Ovary (tissue), 9 donors: ENCODE results near the gene POLH. TPM values are rescaled to one million over a fixed set of nuclear protein-coding genes. Genes with fewer than 3 reads are reported as not detected.
"Not testable (repeated sequence)": the region's sequence is repeated elsewhere in the genome, so short reads cannot be mapped to it uniquely, and the experiment has no call there.

ENCODE experiments used
- DNase-seq, 5 donors: peaks; one replicate each; pipeline ENCODE4 v3.0.0-alpha.2; 2019 to 2020
- H3K27ac ChIP-seq, 2 donors: fragments of 200-600 bp; one replicate each; pipeline versions ENCODE4 v1.5.1 to v1.8.0; 2019 to 2022
- H3K27me3 ChIP-seq: fragments of 200-600 bp; one replicate; pipeline ENCODE4 v1.8.0; 2022
- H3K36me3 ChIP-seq: fragments of 200-600 bp; sonication (generic); one replicate; pipeline ENCODE4 v1.5.1; 2019
- H3K4me1 ChIP-seq: one replicate; pipeline ENCODE4 v1.8.1; 2013; ENCODE audit warnings: mild to moderate bottlenecking, moderate library complexity; ENCODE audit not compliant: insufficient read depth
- H3K4me3 ChIP-seq: fragments of 200-600 bp; sonication (generic); one replicate; pipeline ENCODE4 v1.5.1; 2017
- H3K9me3 ChIP-seq, 2 donors: fragments of 200-600 bp in 1 of 2; sonication (generic) in 1 of 2; one replicate each; pipeline versions ENCODE4 v1.5.1 to v1.8.1; 2013 to 2019; ENCODE audit warnings: mild to moderate bottlenecking in 1 of 2, moderate library complexity in 1 of 2
- EP300 ChIP-seq: sonication (generic); formaldehyde crosslinking; IDR thresholded peaks from one replicate; pipeline ENCODE4 v1.6.1; 2017; ENCODE audit warnings: antibody characterized with exemption
- POLR2A ChIP-seq: fragments of 450-650 bp; IDR thresholded peaks from one replicate; pipeline ENCODE4 v1.6.1; 2017; ENCODE audit warnings: antibody characterized with exemption, mild to moderate bottlenecking, moderate library complexity
- WGBS, 3 donors: extraction: QIAGEN DNeasy Blood & Tissue Kit in 1 of 3; methylation state at CpG; one replicate each; pipeline versions ENCODE4 v1.1.5 to v1.1.7; 2013 to 2017; 5-methylcytosine and 5-hydroxymethylcytosine counted together
- intact Hi-C, 4 donors: fragments of 100-400 bp; cut with DNase I; formaldehyde crosslinking; loops; one replicate each; pipeline versions ENCODE4 v1.11.0 to v1.15.1; 2022 to 2023
- polyA plus RNA-seq, 2 donors: library from polyadenylated mRNA; stranded (reverse); fragments of 200-250 nt in 1 of 2; fragments of 350-450 nt in 1 of 2; fragmentation: Illumina TruSeq in 1 of 2; extraction: RNeasy Lipid Tissue Mini Kit (QIAGEN cat#74804) in 1 of 2; gene quantifications; one replicate each; pipeline ENCODE4 v1.2.3, GENCODE V29; 2013 to 2014
- total RNA-seq, 7 donors: library from RNA; depleted of rRNA in 2 of 7; stranded (reverse); fragments of >200 nt in 2 of 7; fragmentation: NEBNext Ultra II Directional in 3 of 7; extraction: Animal tissue kit (Norgen Biotek cat#: 25700) in 3 of 7; gene quantifications; one replicate each; pipeline versions ENCODE4 v1.1.0 to v1.2.4, GENCODE V29; 2016 to 2023
- TF ChIP-seq, protein P1 (sequence below), 3 donors: fragments of 450-650 bp in 2 of 3; fragments of 200-600 bp in 1 of 3; IDR thresholded peaks; one replicate each; pipeline versions ENCODE4 v1.5.1 to v1.8.0; 2016 to 2022; ENCODE audit warnings: antibody characterized with exemption in 3 of 3, mild to moderate bottlenecking in 1 of 3
- donor health status: DM: no; HTN: no; CAD: no; lungs with moderate emphysema.
- donor health status: DM: no; HTN: no; CAD: no.
- donor health status: Bipolar disorder and iron deficiency.
- donor health status: DM: yes; HTN: yes; CAD: no.
- donor health status: DM: no; HTN: no; CAD: no.
- donor health status: DM: yes; HTN: yes; CAD: no.

POLH gene
- total and polyA plus RNA-seq, 9 donors: 4.6 to 15.5 (median 8.6) TPM

DNA sequence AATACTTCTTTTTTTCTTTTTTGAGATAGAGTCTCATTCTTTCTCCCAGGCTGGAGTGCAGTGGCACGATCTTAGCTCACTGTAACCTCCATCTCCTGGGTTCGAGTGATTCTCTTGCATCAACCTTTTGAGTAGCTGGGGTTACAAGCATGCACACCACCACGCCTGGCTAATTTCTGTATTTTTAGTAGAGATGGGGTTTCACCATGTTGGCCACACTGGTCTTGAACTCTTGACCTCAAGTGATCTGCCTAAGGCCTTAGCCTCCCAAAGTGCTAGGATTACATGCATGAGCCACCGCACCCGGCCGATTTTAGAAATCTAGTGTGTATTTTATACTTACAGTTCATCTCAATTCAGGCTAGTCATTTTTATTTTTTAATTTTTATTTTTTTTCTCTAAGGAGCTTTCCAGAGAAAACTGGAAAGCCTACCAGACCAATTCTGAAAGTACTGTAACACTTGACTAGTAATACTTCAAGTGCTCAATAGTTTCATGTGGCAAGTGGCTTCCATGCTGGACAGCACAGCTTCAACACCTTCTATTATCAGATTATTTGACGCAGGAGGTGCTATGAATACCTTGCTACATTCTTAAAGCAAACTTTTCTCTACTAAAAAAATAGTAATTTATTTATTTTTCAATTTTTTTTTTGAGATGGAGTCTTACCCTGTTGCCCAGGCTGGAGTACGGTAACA is 34.1 kb upstream of the POLH start:
- Histone ChIP-seq H3K9me3 (no peaks in the 10 kb centered on the region), H3K27me3 (no peaks in the 10 kb centered on the region), H3K36me3 (no peaks in the 10 kb centered on the region), H3K27ac (no peak overlapping the region), H3K4me1 (no peaks in the 10 kb centered on the region), H3K4me3 (no peak overlapping the region)
- TF ChIP-seq, protein P1, sequence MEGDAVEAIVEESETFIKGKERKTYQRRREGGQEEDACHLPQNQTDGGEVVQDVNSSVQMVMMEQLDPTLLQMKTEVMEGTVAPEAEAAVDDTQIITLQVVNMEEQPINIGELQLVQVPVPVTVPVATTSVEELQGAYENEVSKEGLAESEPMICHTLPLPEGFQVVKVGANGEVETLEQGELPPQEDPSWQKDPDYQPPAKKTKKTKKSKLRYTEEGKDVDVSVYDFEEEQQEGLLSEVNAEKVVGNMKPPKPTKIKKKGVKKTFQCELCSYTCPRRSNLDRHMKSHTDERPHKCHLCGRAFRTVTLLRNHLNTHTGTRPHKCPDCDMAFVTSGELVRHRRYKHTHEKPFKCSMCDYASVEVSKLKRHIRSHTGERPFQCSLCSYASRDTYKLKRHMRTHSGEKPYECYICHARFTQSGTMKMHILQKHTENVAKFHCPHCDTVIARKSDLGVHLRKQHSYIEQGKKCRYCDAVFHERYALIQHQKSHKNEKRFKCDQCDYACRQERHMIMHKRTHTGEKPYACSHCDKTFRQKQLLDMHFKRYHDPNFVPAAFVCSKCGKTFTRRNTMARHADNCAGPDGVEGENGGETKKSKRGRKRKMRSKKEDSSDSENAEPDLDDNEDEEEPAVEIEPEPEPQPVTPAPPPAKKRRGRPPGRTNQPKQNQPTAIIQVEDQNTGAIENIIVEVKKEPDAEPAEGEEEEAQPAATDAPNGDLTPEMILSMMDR (IDR thresholded peaks at IDR 0.05): no peak
- no peak for TF ChIP-seq EP300
- TF ChIP-seq POLR2A: no peak
- DNase-seq: no peak
- WGBS, 3 donors: 92 to 97% (median 95%) methylated on average over 8 of the region's 8 CpGs
- intact Hi-C loops: no loop called here

DNA sequence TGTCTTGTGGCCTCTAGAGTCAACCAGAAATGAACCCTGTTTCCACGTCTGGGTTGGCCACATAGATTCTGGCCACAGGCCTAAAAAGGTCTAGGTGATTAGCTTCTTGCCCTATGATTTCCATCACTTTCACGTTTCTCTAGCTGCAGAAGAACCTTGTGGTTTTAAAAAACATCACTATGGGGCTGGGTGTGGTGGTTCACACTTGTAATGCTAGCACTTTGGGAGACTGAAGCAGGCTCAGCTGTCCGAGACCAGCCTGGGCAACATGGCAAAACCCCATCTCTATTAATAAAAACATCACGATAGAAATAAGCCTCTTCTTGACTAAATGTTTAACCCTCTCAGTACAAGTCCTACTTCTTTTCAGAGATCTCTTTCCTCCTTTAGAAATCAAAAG is 31.5 kb upstream of the POLH start:
- Histone ChIP-seq H3K27me3 (no peaks in the 10 kb centered on the region), H3K36me3 (no peaks in the 10 kb centered on the region), H3K4me3 (no peak overlapping the region), H3K4me1 (no peaks in the 10 kb centered on the region), H3K27ac (no peak overlapping the region), H3K9me3 (no peaks in the 10 kb centered on the region)
- intact Hi-C loops: no loop called here
- WGBS, 3 donors: 54 to 64% (median 55%) methylated on average over 4 of the region's 4 CpGs
- no peak for DNase-seq
- no peak for TF ChIP-seq POLR2A
- TF ChIP-seq EP300: no peak
- TF ChIP-seq, protein P1 (IDR thresholded peaks at IDR 0.05): no peak

- no peak for DNase-seq
- Histone ChIP-seq H3K27ac (no peak overlapping the region), H3K36me3 (no peaks in the 10 kb centered on the region), H3K27me3 (no peaks in the 10 kb centered on the region), H3K9me3 (no peaks in the 10 kb centered on the region), H3K4me3 (no peak overlapping the region), H3K4me1 (no peaks in the 10 kb centered on the region)
- intact Hi-C loops: loop anchor here in 1 of 4 donors (5.0 kb wide), 1 partner anchor 740 kb away; no protein-coding TSS in a partner anchor
- no peak for TF ChIP-seq EP300
- TF ChIP-seq, protein P1 (IDR thresholded peaks at IDR 0.05): no peak
- no peak for TF ChIP-seq POLR2A
- WGBS, 3 donors: 63 to 68% (median 63%) methylated on average over 3 of the region's 3 CpGs
Measured at GRCh38 chr6:43547222-43547621, 28.8 kb upstream of the POLH start.

GRCh38 chr6:43557620-43558019 is 18.4 kb upstream of the POLH start:
- H3K4me3 ChIP-seq, H3K36me3 ChIP-seq, H3K27ac ChIP-seq, H3K27me3 ChIP-seq, intact Hi-C loops, DNase-seq, H3K9me3 ChIP-seq, H3K4me1 ChIP-seq: not testable (repeated sequence)
- WGBS, 3 donors: 95 to 98% (median 97%) methylated on average over 7 of the region's 7 CpGs

- no peak for TF ChIP-seq EP300
- TF ChIP-seq POLR2A: no peak
- TF ChIP-seq, protein P1 (IDR thresholded peaks at IDR 0.05): no peak
- DNase-seq: no peak
- Histone ChIP-seq H3K9me3 (no peaks in the 10 kb centered on the region), H3K4me3 (no peak overlapping the region), H3K27me3 (no peaks in the 10 kb centered on the region), H3K4me1 (no peaks in the 10 kb centered on the region), H3K27ac (no peak overlapping the region), H3K36me3 (no peaks in the 10 kb centered on the region)
- intact Hi-C loops: no loop called here
Measured at GRCh38 chr6:43559328-43559727, 16.7 kb upstream of the POLH start.
